Measurements from ENCODE around the gene PCDH15.

DNA sequence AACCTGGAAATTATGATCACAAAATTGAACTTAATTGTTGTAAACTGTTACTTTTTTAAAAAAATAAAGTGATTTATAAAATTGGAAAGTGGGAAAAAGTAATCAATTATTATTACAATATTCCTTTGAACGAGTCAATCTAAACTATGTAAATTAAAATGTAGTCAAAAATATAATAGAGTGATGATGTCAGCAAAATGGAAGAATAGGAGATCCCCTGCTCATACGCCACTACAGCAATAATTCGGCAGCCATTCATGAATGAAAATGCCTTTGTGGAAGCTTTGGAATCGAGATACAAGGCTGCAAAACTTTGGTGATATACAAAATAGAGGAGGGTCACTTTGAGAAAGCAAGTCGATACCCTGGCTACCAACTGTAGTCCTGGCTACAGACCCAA, 36.4 kb upstream of the PCDH15 start:
- TF ChIP-seq, protein P1, sequence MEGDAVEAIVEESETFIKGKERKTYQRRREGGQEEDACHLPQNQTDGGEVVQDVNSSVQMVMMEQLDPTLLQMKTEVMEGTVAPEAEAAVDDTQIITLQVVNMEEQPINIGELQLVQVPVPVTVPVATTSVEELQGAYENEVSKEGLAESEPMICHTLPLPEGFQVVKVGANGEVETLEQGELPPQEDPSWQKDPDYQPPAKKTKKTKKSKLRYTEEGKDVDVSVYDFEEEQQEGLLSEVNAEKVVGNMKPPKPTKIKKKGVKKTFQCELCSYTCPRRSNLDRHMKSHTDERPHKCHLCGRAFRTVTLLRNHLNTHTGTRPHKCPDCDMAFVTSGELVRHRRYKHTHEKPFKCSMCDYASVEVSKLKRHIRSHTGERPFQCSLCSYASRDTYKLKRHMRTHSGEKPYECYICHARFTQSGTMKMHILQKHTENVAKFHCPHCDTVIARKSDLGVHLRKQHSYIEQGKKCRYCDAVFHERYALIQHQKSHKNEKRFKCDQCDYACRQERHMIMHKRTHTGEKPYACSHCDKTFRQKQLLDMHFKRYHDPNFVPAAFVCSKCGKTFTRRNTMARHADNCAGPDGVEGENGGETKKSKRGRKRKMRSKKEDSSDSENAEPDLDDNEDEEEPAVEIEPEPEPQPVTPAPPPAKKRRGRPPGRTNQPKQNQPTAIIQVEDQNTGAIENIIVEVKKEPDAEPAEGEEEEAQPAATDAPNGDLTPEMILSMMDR (IDR thresholded peaks at IDR 0.05; ENCODE audit: insufficient read depth, low read length, poor library complexity, severe bottlenecking): no peak
- TF ChIP-seq EZH2phosphoT487 (conservative IDR thresholded peaks at IDR 0.05; ENCODE audit: low read length): no peak
